Heart left ventricle (tissue), 13 donors: ENCODE measurements around the gene DDX60.

Experiments used
- POLR2A ChIP-seq, 2 donors: fragments of 450-650 bp; IDR thresholded peaks; one replicate each; pipeline ENCODE4 v1.6.1; 2017; ENCODE audit warnings: antibody characterized with exemption in 2 of 2, mild to moderate bottlenecking in 2 of 2, moderate library complexity in 2 of 2
- TF ChIP-seq, protein P1 (sequence below), 12 donors: fragments of 200-600 bp; sonication (generic) in 4 of 12; IDR thresholded peaks; one replicate each; pipeline versions ENCODE4 v1.5.0 to v1.8.0; 2018 to 2022; ENCODE audit warnings: antibody characterized with exemption in 12 of 12, mild to moderate bottlenecking in 5 of 12
- donor health status: ischemic (EF 13 %, LVEDD 7.1; RV severe dilation, severe dysfunction).
- donor health status: DM: no; HTN: yes; CAD: no.
- donor health status: DM: no; HTN: no; CAD: no.
- donor health status: ischemic (EF 25% LVEDD 6.9; RV normal size, moderate dysfunction).
- donor health status: ischemic (EF 25% LVEDD 5.7; RV mildly dilated, moderate dysfunction).
- donor health status: ischemic (EF 35%, LVEDD 5.7; RV mildly dilated, moderate dysfunction).
- donor health status: nonischemic (EF 11% LVEDD 7.7; RV severe dilation, severe dysfunction).
- donor health status: DM: yes; HTN: yes; CAD: no.
- donor health status: PGD.
- donor health status: ischemic (EF 29% LVEDD 5.4; RV normal size, mild dysfunction).
- donor health status: nonischemic (EF 23%, LVEDD 6.1; RV moderate dilation, normal function).

GRCh38 chr4:168306476-168306875 is 12.1 kb downstream of the DDX60 start:
- TF ChIP-seq, protein P1, sequence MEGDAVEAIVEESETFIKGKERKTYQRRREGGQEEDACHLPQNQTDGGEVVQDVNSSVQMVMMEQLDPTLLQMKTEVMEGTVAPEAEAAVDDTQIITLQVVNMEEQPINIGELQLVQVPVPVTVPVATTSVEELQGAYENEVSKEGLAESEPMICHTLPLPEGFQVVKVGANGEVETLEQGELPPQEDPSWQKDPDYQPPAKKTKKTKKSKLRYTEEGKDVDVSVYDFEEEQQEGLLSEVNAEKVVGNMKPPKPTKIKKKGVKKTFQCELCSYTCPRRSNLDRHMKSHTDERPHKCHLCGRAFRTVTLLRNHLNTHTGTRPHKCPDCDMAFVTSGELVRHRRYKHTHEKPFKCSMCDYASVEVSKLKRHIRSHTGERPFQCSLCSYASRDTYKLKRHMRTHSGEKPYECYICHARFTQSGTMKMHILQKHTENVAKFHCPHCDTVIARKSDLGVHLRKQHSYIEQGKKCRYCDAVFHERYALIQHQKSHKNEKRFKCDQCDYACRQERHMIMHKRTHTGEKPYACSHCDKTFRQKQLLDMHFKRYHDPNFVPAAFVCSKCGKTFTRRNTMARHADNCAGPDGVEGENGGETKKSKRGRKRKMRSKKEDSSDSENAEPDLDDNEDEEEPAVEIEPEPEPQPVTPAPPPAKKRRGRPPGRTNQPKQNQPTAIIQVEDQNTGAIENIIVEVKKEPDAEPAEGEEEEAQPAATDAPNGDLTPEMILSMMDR (IDR thresholded peaks at IDR 0.05) = no peak
- TF ChIP-seq POLR2A (IDR thresholded peaks at IDR 0.05) = no peak
